Measurements from ENCODE around the gene RNASE8. TPM values are rescaled to one million over a fixed set of nuclear protein-coding genes. Genes with fewer than 3 reads are reported as not detected.
A peak's percentile ranks its signal among the peaks of the same experiment; 100 is the strongest.

Gene RNASE8
- total and polyA plus RNA-seq, 2 experiments from 2014 or later: not detected

- TF ChIP-seq EZH2phosphoT487 (IDR thresholded peaks at IDR 0.05; ENCODE audit: low read depth, severe bottlenecking, unreplicated experiment): no peak
- no peak for TF ChIP-seq EZH2 (IDR thresholded peaks at IDR 0.05; ENCODE audit: borderline replicate concordance)
- Histone ChIP-seq H3K36me3 (replicated peaks; ENCODE audit: insufficient read depth, low read depth) (no peaks in the 10 kb centered on the region), H3K4me2 (peak overlapping the region; percentile 94), H3K9me3 (ENCODE audit: low read depth) (no peaks in the 10 kb centered on the region), H3K79me2 (peaks cover 14% of the 10 kb centered on the region), H3K27ac (peak overlapping the region; percentile 82), H3K9me2 (replicated peaks; ENCODE audit: insufficient read depth) (no peaks in the 10 kb centered on the region), H4K20me1 (ENCODE audit: insufficient read depth, poor library complexity, severe bottlenecking) (no peaks in the 10 kb centered on the region), H3K4me3 (peak overlapping the region; percentile 76), H3K27me3 (no peaks in the 10 kb centered on the region), H2AFZ (peak overlapping the region; percentile 58), H3K4me1 (ENCODE audit: insufficient read depth) (peaks cover 16% of the 10 kb centered on the region)
- 17% methylated on average over 17 of the region's 17 CpGs for WGBS (ENCODE audit: low lambda C conversion rate, missing lambda C conversion rate)
- DNase-seq (ENCODE audit: low spot score): peak; percentile 27
Observed at GRCh38 chr14:21023817-21024584, 33.6 kb upstream of the RNASE8 start.

GRCh38 chr14:21024585-21025370 lies 32.8 kb upstream of the RNASE8 start, which contains the start of gene NDRG2:
Gene NDRG2, minus strand, starts transcription at chr14:21025061. Its CDS starts 1,746 bp downstream, at chr14:21023315.
- peaks cover 16% of the 10 kb centered on the region for H3K4me1 ChIP-seq (ENCODE audit: insufficient read depth)

GRCh38 chr14:21025371-21026273 lies 32.0 kb upstream of the RNASE8 start:
- Histone ChIP-seq H3K36me3 (replicated peaks; ENCODE audit: insufficient read depth, low read depth) (no peaks in the 10 kb centered on the region), H2AFZ (peak overlapping the region; percentile 58), H3K27me3 (no peaks in the 10 kb centered on the region), H3K9me2 (replicated peaks; ENCODE audit: insufficient read depth) (no peaks in the 10 kb centered on the region), H4K20me1 (ENCODE audit: insufficient read depth, poor library complexity, severe bottlenecking) (no peaks in the 10 kb centered on the region), H3K27ac (peak overlapping the region; percentile 82), H3K4me1 (ENCODE audit: insufficient read depth) (peaks cover 16% of the 10 kb centered on the region), H3K9me3 (ENCODE audit: low read depth) (no peaks in the 10 kb centered on the region), H3K4me3 (peak overlapping the region; percentile 76), H3K4me2 (peak overlapping the region; percentile 94), H3K79me2 (peaks cover 14% of the 10 kb centered on the region)
- WGBS (ENCODE audit: low lambda C conversion rate, missing lambda C conversion rate): 5% methylated on average over 36 of the region's 58 CpGs
- TF ChIP-seq CTCF (IDR thresholded peaks at IDR 0.05; ENCODE audit: poor library complexity) (no peak), EZH2 (IDR thresholded peaks at IDR 0.05; ENCODE audit: borderline replicate concordance) (no peak)
- peak; percentile 54 for DNase-seq (ENCODE audit: low spot score)

More at GRCh38 chr14:21024585-21025370, 32.8 kb upstream of the RNASE8 start, which contains the start of gene NDRG2:
- H3K9me2 ChIP-seq (replicated peaks; ENCODE audit: insufficient read depth): no peaks in the 10 kb centered on the region
- H3K4me3 ChIP-seq: peak within 1 kb of the TSS; percentile 76
- DNase-seq (ENCODE audit: low spot score): peak; percentile 92
- TF ChIP-seq EZH2 (IDR thresholded peaks at IDR 0.05; ENCODE audit: borderline replicate concordance) (no peak), EZH2phosphoT487 (IDR thresholded peaks at IDR 0.05; ENCODE audit: low read depth, severe bottlenecking, unreplicated experiment) (no peak), CTCF (IDR thresholded peaks at IDR 0.05; ENCODE audit: poor library complexity) (no peak)
- no peaks in the 10 kb centered on the region for H3K9me3 ChIP-seq (ENCODE audit: low read depth)
- H3K27ac ChIP-seq: peak within 1 kb of the TSS; percentile 82
- WGBS (ENCODE audit: low lambda C conversion rate, missing lambda C conversion rate): under 1% methylated on average over 45 of the region's 72 CpGs
- no peaks in the 10 kb centered on the region for H3K36me3 ChIP-seq (replicated peaks; ENCODE audit: insufficient read depth, low read depth)
- no peaks in the 10 kb centered on the region for H4K20me1 ChIP-seq (ENCODE audit: insufficient read depth, poor library complexity, severe bottlenecking)
- peak within 1 kb of the TSS; percentile 58 for H2AFZ ChIP-seq
- no peaks in the 10 kb centered on the region for H3K27me3 ChIP-seq
- H3K4me2 ChIP-seq: peak within 1 kb of the TSS; percentile 94
- H3K79me2 ChIP-seq: peaks cover 14% of the 10 kb centered on the region
